Measurements from ENCODE around the gene MYL6.

DNA sequence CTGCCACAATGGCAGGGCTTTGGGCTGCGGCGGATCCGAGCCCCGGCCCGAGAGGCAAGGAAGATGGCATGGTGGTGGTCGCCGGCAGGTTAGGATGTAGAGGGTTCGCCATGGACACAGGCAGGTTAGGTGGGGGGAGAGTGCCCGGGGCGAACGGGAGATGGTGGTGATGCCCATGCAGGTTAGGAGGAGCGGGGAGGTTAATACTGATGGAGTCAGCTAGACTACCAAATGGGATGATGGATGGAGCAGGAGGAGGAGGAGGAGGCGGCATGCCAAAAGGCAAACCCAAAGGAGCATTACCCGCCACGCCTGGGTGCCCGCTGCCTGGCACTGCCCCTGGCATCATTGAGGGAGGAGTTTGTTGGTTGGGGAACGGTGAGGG lies 6.2 kb downstream of the MYL6 start:
- TF ChIP-seq, protein P1, sequence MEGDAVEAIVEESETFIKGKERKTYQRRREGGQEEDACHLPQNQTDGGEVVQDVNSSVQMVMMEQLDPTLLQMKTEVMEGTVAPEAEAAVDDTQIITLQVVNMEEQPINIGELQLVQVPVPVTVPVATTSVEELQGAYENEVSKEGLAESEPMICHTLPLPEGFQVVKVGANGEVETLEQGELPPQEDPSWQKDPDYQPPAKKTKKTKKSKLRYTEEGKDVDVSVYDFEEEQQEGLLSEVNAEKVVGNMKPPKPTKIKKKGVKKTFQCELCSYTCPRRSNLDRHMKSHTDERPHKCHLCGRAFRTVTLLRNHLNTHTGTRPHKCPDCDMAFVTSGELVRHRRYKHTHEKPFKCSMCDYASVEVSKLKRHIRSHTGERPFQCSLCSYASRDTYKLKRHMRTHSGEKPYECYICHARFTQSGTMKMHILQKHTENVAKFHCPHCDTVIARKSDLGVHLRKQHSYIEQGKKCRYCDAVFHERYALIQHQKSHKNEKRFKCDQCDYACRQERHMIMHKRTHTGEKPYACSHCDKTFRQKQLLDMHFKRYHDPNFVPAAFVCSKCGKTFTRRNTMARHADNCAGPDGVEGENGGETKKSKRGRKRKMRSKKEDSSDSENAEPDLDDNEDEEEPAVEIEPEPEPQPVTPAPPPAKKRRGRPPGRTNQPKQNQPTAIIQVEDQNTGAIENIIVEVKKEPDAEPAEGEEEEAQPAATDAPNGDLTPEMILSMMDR (IDR thresholded peaks at IDR 0.05) = no peak
- TF ChIP-seq EZH2 (IDR thresholded peaks at IDR 0.05) = no peak

All from neural progenitor cell (in vitro differentiated cells).